CD4-positive, alpha-beta T cell treated with Interleukin-17A for 4 hours (primary cell): Measurements from ENCODE around the gene CHTF8.
"Not testable (repeated sequence)": the region's sequence is repeated elsewhere in the genome, so short reads cannot be mapped to it uniquely, and the experiment has no call there.

ENCODE experiments used
- DNase-seq: peaks from one replicate; pipeline ENCODE4 v3.0.0-alpha.2; 2020; ENCODE audit warnings: mixed read lengths

Gene CHTF8

GRCh38 chr16:69138608-69139007 lies 6.2 kb upstream of the CHTF8 start:
- DNase-seq, result no peak

GRCh38 chr16:69133373-69133954 lies 1.1 kb upstream of the CHTF8 start:
- DNase-seq, result no peak

GRCh38 chr16:69131839-69132423 lies 457 bp downstream of the CHTF8 start:
- peak; percentile 80 for DNase-seq

- DNase-seq, result peak; percentile 27
Measured at GRCh38 chr16:69131167-69131838, 1.1 kb downstream of the CHTF8 start.

GRCh38 chr16:69130461-69130860 lies 1.9 kb downstream of the CHTF8 start:
- DNase-seq, result no peak

- no peak for DNase-seq
Measured at GRCh38 chr16:69127966-69128510, 4.3 kb downstream of the CHTF8 start.

GRCh38 chr16:69126801-69127200 lies 5.6 kb downstream of the CHTF8 start:
- DNase-seq, result not testable (repeated sequence)

GRCh38 chr16:69126221-69126620 lies 6.2 kb downstream of the CHTF8 start:
- no peak for DNase-seq

- not testable (repeated sequence) for DNase-seq
Measured at GRCh38 chr16:69124961-69125360, 7.4 kb downstream of the CHTF8 start.

- not testable (repeated sequence) for DNase-seq
Measured at GRCh38 chr16:69124406-69124805, 8.0 kb downstream of the CHTF8 start.

GRCh38 chr16:69123910-69124309 lies 8.5 kb downstream of the CHTF8 start:
- DNase-seq, result peak; percentile 75

GRCh38 chr16:69120096-69120664 lies 12.2 kb downstream of the CHTF8 start:
- DNase-seq, result no peak

- DNase-seq, result no peak
Measured at GRCh38 chr16:69119536-69119935, 12.9 kb downstream of the CHTF8 start.

GRCh38 chr16:69118994-69119393 lies 13.4 kb downstream of the CHTF8 start:
- DNase-seq, result no peak

GRCh38 chr16:69118468-69118867 lies 13.9 kb downstream of the CHTF8 start:
- no peak for DNase-seq

- no peak for DNase-seq
Measured at GRCh38 chr16:69116906-69117305, 15.5 kb downstream of the CHTF8 start.

GRCh38 chr16:69116256-69116875 lies 16.0 kb downstream of the CHTF8 start:
- DNase-seq, result no peak

GRCh38 chr16:69115837-69116236 lies 16.6 kb downstream of the CHTF8 start:
- no peak for DNase-seq

GRCh38 chr16:69115361-69115760 lies 17.0 kb downstream of the CHTF8 start:
- DNase-seq, result no peak

- DNase-seq, result no peak
Measured at GRCh38 chr16:69114976-69115355, 17.4 kb downstream of the CHTF8 start.

GRCh38 chr16:69114346-69114975 lies 17.9 kb downstream of the CHTF8 start:
- DNase-seq, result no peak

- no peak for DNase-seq
Measured at GRCh38 chr16:69113216-69113615, 19.2 kb downstream of the CHTF8 start.
